ENCODE data around the gene GAN.

Gene GAN

GRCh38 chr16:81388357-81388756 lies 73.6 kb downstream of the GAN start:
- H3K4me2 ChIP-seq (ENCODE audit: low read length), result no peak overlapping the region
- no peak overlapping the region for H2BK5ac ChIP-seq (ENCODE audit: low read length)
- no peak overlapping the region for H2AK5ac ChIP-seq (ENCODE audit: low read length)
- no peak overlapping the region for H3K9ac ChIP-seq (ENCODE audit: low read length)
- no peaks in the 10 kb centered on the region for H3K79me2 ChIP-seq (ENCODE audit: control insufficient read depth, insufficient read depth, low read length)
- no peak overlapping the region for H2BK15ac ChIP-seq (replicated peaks; ENCODE audit: low read depth)
- no peak overlapping the region for H2BK120ac ChIP-seq (ENCODE audit: low read depth, low read length)
- DNase-seq, result no peak
- no peak overlapping the region for H4K8ac ChIP-seq (ENCODE audit: low read depth, low read length)
- no peak overlapping the region for H3K4ac ChIP-seq (ENCODE audit: low read depth, low read length)
- no peak overlapping the region for H3K23ac ChIP-seq (ENCODE audit: low read length)
- no CpG with 5 or more reads among the region's 14 CpGs for WGBS (ENCODE audit: extremely low coverage, insufficient coverage, low lambda C conversion rate)
- H3K18ac ChIP-seq (ENCODE audit: low read length), result no peak overlapping the region
- H3K27ac ChIP-seq (ENCODE audit: low read depth, low read length), result no peak overlapping the region
- no peak overlapping the region for H3K56ac ChIP-seq (ENCODE audit: low read length)
- H3K4me1 ChIP-seq (ENCODE audit: control insufficient read depth, low read depth, low read length), result no peaks in the 10 kb centered on the region
- H4K5ac ChIP-seq (ENCODE audit: low read length), result no peak overlapping the region
- H3K27me3 ChIP-seq (ENCODE audit: insufficient read depth, low read length, poor library complexity), result no peaks in the 10 kb centered on the region
- no peaks in the 10 kb centered on the region for H3K36me3 ChIP-seq (ENCODE audit: control insufficient read depth, insufficient read depth, low read length)
- H3K79me1 ChIP-seq (ENCODE audit: low read length), result no peaks in the 10 kb centered on the region
- H3K4me3 ChIP-seq (ENCODE audit: low read length), result no peak overlapping the region

DNA sequence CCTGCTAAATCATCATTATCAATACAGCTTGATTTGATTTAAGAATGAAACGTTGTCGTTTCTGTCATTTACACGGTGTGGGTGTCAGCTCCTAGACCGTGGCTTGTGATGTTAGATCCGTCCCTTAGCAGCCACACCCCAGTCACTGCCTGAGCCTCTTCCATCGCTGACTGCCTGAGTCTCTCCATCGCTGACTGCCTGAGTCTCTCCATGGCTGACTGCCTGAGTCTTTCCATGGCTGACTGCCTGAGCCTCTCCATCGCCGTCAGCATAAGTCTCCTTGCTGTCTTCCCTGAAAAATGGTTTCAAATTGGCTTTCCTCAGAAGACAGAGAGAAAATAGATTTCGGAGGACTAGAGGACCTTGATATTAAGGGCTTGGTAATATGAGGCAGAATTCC lies 76.1 kb downstream of the GAN start:
- WGBS (ENCODE audit: extremely low coverage, insufficient coverage, low lambda C conversion rate), result no CpG with 5 or more reads among the region's 10 CpGs
- H3K79me1 ChIP-seq (ENCODE audit: low read length), result no peaks in the 10 kb centered on the region
- no peak overlapping the region for H3K27ac ChIP-seq (ENCODE audit: low read depth, low read length)
- no peak overlapping the region for H3K9ac ChIP-seq (ENCODE audit: low read length)
- H4K8ac ChIP-seq (ENCODE audit: low read depth, low read length), result no peak overlapping the region
- H2BK5ac ChIP-seq (ENCODE audit: low read length), result no peak overlapping the region
- no peaks in the 10 kb centered on the region for H3K79me2 ChIP-seq (ENCODE audit: control insufficient read depth, insufficient read depth, low read length)
- no peak overlapping the region for H3K56ac ChIP-seq (ENCODE audit: low read length)
- H2AK5ac ChIP-seq (ENCODE audit: low read length), result no peak overlapping the region
- no peak for DNase-seq
- H3K4me1 ChIP-seq (ENCODE audit: control insufficient read depth, low read depth, low read length), result no peaks in the 10 kb centered on the region
- H3K4me3 ChIP-seq (ENCODE audit: low read length), result no peak overlapping the region
- no peak overlapping the region for H2BK120ac ChIP-seq (ENCODE audit: low read depth, low read length)
- H3K4me2 ChIP-seq (ENCODE audit: low read length), result no peak overlapping the region
- H2BK15ac ChIP-seq (replicated peaks; ENCODE audit: low read depth), result no peak overlapping the region
- H4K5ac ChIP-seq (ENCODE audit: low read length), result no peak overlapping the region
- H3K4ac ChIP-seq (ENCODE audit: low read depth, low read length), result no peak overlapping the region
- no peaks in the 10 kb centered on the region for H3K27me3 ChIP-seq (ENCODE audit: insufficient read depth, low read length, poor library complexity)
- no peak overlapping the region for H3K23ac ChIP-seq (ENCODE audit: low read length)
- no peaks in the 10 kb centered on the region for H3K36me3 ChIP-seq (ENCODE audit: control insufficient read depth, insufficient read depth, low read length)
- H3K18ac ChIP-seq (ENCODE audit: low read length), result no peak overlapping the region

GRCh38 chr16:81392011-81392410 lies 77.2 kb downstream of the GAN start:
- Histone ChIP-seq H3K79me1 (ENCODE audit: low read length) (no peaks in the 10 kb centered on the region), H3K36me3 (ENCODE audit: control insufficient read depth, insufficient read depth, low read length) (no peaks in the 10 kb centered on the region), H3K4me3 (ENCODE audit: low read length) (no peak overlapping the region), H2BK15ac (replicated peaks; ENCODE audit: low read depth) (no peak overlapping the region), H3K56ac (ENCODE audit: low read length) (no peak overlapping the region), H3K79me2 (ENCODE audit: control insufficient read depth, insufficient read depth, low read length) (no peaks in the 10 kb centered on the region), H3K23ac (ENCODE audit: low read length) (no peak overlapping the region), H3K18ac (ENCODE audit: low read length) (no peak overlapping the region), H3K27ac (ENCODE audit: low read depth, low read length) (no peak overlapping the region), H2BK5ac (ENCODE audit: low read length) (no peak overlapping the region), H3K27me3 (ENCODE audit: insufficient read depth, low read length, poor library complexity) (no peaks in the 10 kb centered on the region), H3K4me2 (ENCODE audit: low read length) (no peak overlapping the region), H3K4ac (ENCODE audit: low read depth, low read length) (no peak overlapping the region), H3K4me1 (ENCODE audit: control insufficient read depth, low read depth, low read length) (no peaks in the 10 kb centered on the region), H2BK120ac (ENCODE audit: low read depth, low read length) (no peak overlapping the region), H4K8ac (ENCODE audit: low read depth, low read length) (no peak overlapping the region), H2AK5ac (ENCODE audit: low read length) (no peak overlapping the region), H3K9ac (ENCODE audit: low read length) (no peak overlapping the region), H4K5ac (ENCODE audit: low read length) (no peak overlapping the region)
- WGBS (ENCODE audit: extremely low coverage, insufficient coverage, low lambda C conversion rate), result no CpG with 5 or more reads among the region's 6 CpGs
- DNase-seq, result no peak

- H3K27me3 ChIP-seq (ENCODE audit: insufficient read depth, low read length, poor library complexity), result no peaks in the 10 kb centered on the region
- H3K79me1 ChIP-seq (ENCODE audit: low read length), result no peaks in the 10 kb centered on the region
- no peak overlapping the region for H2BK120ac ChIP-seq (ENCODE audit: low read depth, low read length)
- DNase-seq, result no peak
- H3K18ac ChIP-seq (ENCODE audit: low read length), result no peak overlapping the region
- no peak overlapping the region for H3K4me3 ChIP-seq (ENCODE audit: low read length)
- H4K5ac ChIP-seq (ENCODE audit: low read length), result no peak overlapping the region
- no peak overlapping the region for H2BK15ac ChIP-seq (replicated peaks; ENCODE audit: low read depth)
- no peaks in the 10 kb centered on the region for H3K36me3 ChIP-seq (ENCODE audit: control insufficient read depth, insufficient read depth, low read length)
- H3K4me2 ChIP-seq (ENCODE audit: low read length), result no peak overlapping the region
- no CpG with 5 or more reads among the region's 7 CpGs for WGBS (ENCODE audit: extremely low coverage, insufficient coverage, low lambda C conversion rate)
- H3K23ac ChIP-seq (ENCODE audit: low read length), result no peak overlapping the region
- no peak overlapping the region for H3K27ac ChIP-seq (ENCODE audit: low read depth, low read length)
- H4K8ac ChIP-seq (ENCODE audit: low read depth, low read length), result no peak overlapping the region
- no peak overlapping the region for H2AK5ac ChIP-seq (ENCODE audit: low read length)
- no peak overlapping the region for H2BK5ac ChIP-seq (ENCODE audit: low read length)
- H3K4me1 ChIP-seq (ENCODE audit: control insufficient read depth, low read depth, low read length), result no peaks in the 10 kb centered on the region
- no peak overlapping the region for H3K56ac ChIP-seq (ENCODE audit: low read length)
- no peak overlapping the region for H3K4ac ChIP-seq (ENCODE audit: low read depth, low read length)
- no peak overlapping the region for H3K9ac ChIP-seq (ENCODE audit: low read length)
- no peaks in the 10 kb centered on the region for H3K79me2 ChIP-seq (ENCODE audit: control insufficient read depth, insufficient read depth, low read length)
Measured at GRCh38 chr16:81394416-81394815, 79.7 kb downstream of the GAN start.

GRCh38 chr16:81394966-81395655 lies 80.3 kb downstream of the GAN start:
- no peaks in the 10 kb centered on the region for H3K36me3 ChIP-seq (ENCODE audit: control insufficient read depth, insufficient read depth, low read length)
- no peaks in the 10 kb centered on the region for H3K79me2 ChIP-seq (ENCODE audit: control insufficient read depth, insufficient read depth, low read length)
- no CpG with 5 or more reads among the region's 13 CpGs for WGBS (ENCODE audit: extremely low coverage, insufficient coverage, low lambda C conversion rate)
- no peaks in the 10 kb centered on the region for H3K79me1 ChIP-seq (ENCODE audit: low read length)
- H3K27ac ChIP-seq (ENCODE audit: low read depth, low read length), result no peak overlapping the region
- H2BK120ac ChIP-seq (ENCODE audit: low read depth, low read length), result no peak overlapping the region
- no peak overlapping the region for H2AK5ac ChIP-seq (ENCODE audit: low read length)
- H3K23ac ChIP-seq (ENCODE audit: low read length), result no peak overlapping the region
- H3K56ac ChIP-seq (ENCODE audit: low read length), result no peak overlapping the region
- no peaks in the 10 kb centered on the region for H3K4me1 ChIP-seq (ENCODE audit: control insufficient read depth, low read depth, low read length)
- no peak overlapping the region for H3K4me2 ChIP-seq (ENCODE audit: low read length)
- no peak overlapping the region for H2BK5ac ChIP-seq (ENCODE audit: low read length)
- DNase-seq, result no peak
- no peak overlapping the region for H4K8ac ChIP-seq (ENCODE audit: low read depth, low read length)
- H2BK15ac ChIP-seq (replicated peaks; ENCODE audit: low read depth), result no peak overlapping the region
- H4K5ac ChIP-seq (ENCODE audit: low read length), result no peak overlapping the region
- H3K4me3 ChIP-seq (ENCODE audit: low read length), result no peak overlapping the region
- H3K27me3 ChIP-seq (ENCODE audit: insufficient read depth, low read length, poor library complexity), result no peaks in the 10 kb centered on the region
- no peak overlapping the region for H3K18ac ChIP-seq (ENCODE audit: low read length)
- H3K9ac ChIP-seq (ENCODE audit: low read length), result no peak overlapping the region
- no peak overlapping the region for H3K4ac ChIP-seq (ENCODE audit: low read depth, low read length)

Measured in mesendoderm (in vitro differentiated cells).